Subcutaneous adipose tissue (tissue), 4 donors: ENCODE results near the gene FKBP10. TPM values are rescaled to one million over a fixed set of nuclear protein-coding genes. Genes with fewer than 3 reads are reported as not detected.

ENCODE experiments used
- CTCF ChIP-seq: fragments of 450-650 bp; IDR thresholded peaks from one replicate; pipeline ENCODE4 v1.5.1; 2016; ENCODE audit warnings: low read depth, mild to moderate bottlenecking, control low read depth, antibody characterized with exemption, moderate library complexity
- total RNA-seq, 4 donors: library from RNA; depleted of rRNA; stranded (reverse); fragments of >200 nt; gene quantifications; one replicate each; pipeline ENCODE4 v1.1.0, GENCODE V29; 2016

The FKBP10 gene
- total RNA-seq, 4 donors from 2014 or later = 13.7 to 34.8 (median 23.1) TPM

- no peak for TF ChIP-seq CTCF
Measured at GRCh38 chr17:41796121-41796895, 16.5 kb upstream of the FKBP10 start.

- no peak for TF ChIP-seq CTCF
Measured at GRCh38 chr17:41797377-41797776, 15.4 kb upstream of the FKBP10 start.

GRCh38 chr17:41799366-41799765 lies 13.4 kb upstream of the FKBP10 start:
- TF ChIP-seq CTCF = no peak

GRCh38 chr17:41800601-41801373 lies 12.0 kb upstream of the FKBP10 start:
- no peak for TF ChIP-seq CTCF

GRCh38 chr17:41801374-41802271 lies 11.2 kb upstream of the FKBP10 start:
- TF ChIP-seq CTCF = no peak

- no peak for TF ChIP-seq CTCF
Measured at GRCh38 chr17:41803049-41804020, 9.5 kb upstream of the FKBP10 start.
